T-helper 2 cell treated with Interferon-gamma antibody and Interleukin-4, amounts not matched to agents 5 μg/mL and 100 μg/mL, for 36 hours (primary cell): ENCODE measurements around the gene DLG4.

Experiments used
- DNase-seq: peaks from one replicate; pipeline ENCODE4 v3.0.0; 2021; ENCODE audit warnings: low spot score
- H3K27ac Mint-ChIP-seq: one replicate; pipeline ENCODE4 v1.8.0; 2021; ENCODE audit warnings: mild to moderate bottlenecking, mixed read lengths
- H3K27me3 Mint-ChIP-seq: one replicate; pipeline ENCODE4 v1.8.0; 2021; ENCODE audit warnings: low read depth, mixed read lengths
- H3K36me3 Mint-ChIP-seq: one replicate; pipeline ENCODE4 v1.8.0; 2021; ENCODE audit warnings: low read depth, mixed read lengths
- H3K4me1 Mint-ChIP-seq: one replicate; pipeline ENCODE4 v1.8.0; 2021; ENCODE audit warnings: low read depth, mixed read lengths
- H3K4me3 Mint-ChIP-seq: one replicate; pipeline ENCODE4 v1.8.0; 2022; ENCODE audit warnings: mild to moderate bottlenecking, moderate library complexity, mixed read lengths
- H3K9me3 Mint-ChIP-seq: one replicate; pipeline ENCODE4 v1.8.0; 2021; ENCODE audit warnings: mixed read lengths

The DLG4 gene

GRCh38 chr17:7219812-7220592 lies at the start of gene DLG4, which contains the start of gene ACADVL:
TSS of gene DLG4 (minus strand) at chr17:7219836.
TSS of gene ACADVL (plus strand) at chr17:7219938. CDS start at chr17:7219985, 47 bp downstream.
- H3K4me3 Mint-ChIP-seq = peak within 1 kb of the TSS; percentile 91
- peak within 1 kb of the TSS; percentile 91 for H3K27ac Mint-ChIP-seq
- H3K4me1 Mint-ChIP-seq = peaks cover 50% of the 10 kb centered on the region
- H3K36me3 Mint-ChIP-seq = peaks cover 26% of the 10 kb centered on the region
- no peaks in the 10 kb centered on the region for H3K27me3 Mint-ChIP-seq
- H3K9me3 Mint-ChIP-seq = no peaks in the 10 kb centered on the region
- peak; percentile 90 for DNase-seq

GRCh38 chr17:7266784-7267183 lies 47.1 kb upstream of the DLG4 start:
- Mint-ChIP-seq H3K27me3 (peaks cover 40% of the 10 kb centered on the region), H3K36me3 (no peaks in the 10 kb centered on the region), H3K9me3 (no peaks in the 10 kb centered on the region), H3K27ac (no peak overlapping the region), H3K4me3 (no peak overlapping the region), H3K4me1 (peaks cover 19% of the 10 kb centered on the region)
- no peak for DNase-seq

DNA sequence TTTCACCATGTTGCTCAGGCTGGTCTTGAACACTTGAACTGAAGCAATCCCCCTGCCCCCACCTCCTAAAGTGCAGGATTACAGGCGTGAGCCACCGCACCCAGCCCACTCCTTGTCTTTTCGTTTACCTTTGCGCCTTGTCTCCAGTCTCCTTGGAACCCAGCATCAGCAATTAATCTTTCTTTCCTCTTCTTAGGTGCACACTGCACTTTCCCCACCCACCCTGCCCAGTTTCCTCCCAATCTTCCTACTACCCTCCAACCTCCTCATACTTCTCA lies 44.1 kb upstream of the DLG4 start:
- H3K36me3 Mint-ChIP-seq = peaks cover 8% of the 10 kb centered on the region
- DNase-seq = no peak
- H3K27ac Mint-ChIP-seq = no peak overlapping the region
- peaks cover 33% of the 10 kb centered on the region for H3K27me3 Mint-ChIP-seq
- H3K4me1 Mint-ChIP-seq = peaks cover 20% of the 10 kb centered on the region
- H3K4me3 Mint-ChIP-seq = peak overlapping the region; percentile 55
- no peaks in the 10 kb centered on the region for H3K9me3 Mint-ChIP-seq

DNA sequence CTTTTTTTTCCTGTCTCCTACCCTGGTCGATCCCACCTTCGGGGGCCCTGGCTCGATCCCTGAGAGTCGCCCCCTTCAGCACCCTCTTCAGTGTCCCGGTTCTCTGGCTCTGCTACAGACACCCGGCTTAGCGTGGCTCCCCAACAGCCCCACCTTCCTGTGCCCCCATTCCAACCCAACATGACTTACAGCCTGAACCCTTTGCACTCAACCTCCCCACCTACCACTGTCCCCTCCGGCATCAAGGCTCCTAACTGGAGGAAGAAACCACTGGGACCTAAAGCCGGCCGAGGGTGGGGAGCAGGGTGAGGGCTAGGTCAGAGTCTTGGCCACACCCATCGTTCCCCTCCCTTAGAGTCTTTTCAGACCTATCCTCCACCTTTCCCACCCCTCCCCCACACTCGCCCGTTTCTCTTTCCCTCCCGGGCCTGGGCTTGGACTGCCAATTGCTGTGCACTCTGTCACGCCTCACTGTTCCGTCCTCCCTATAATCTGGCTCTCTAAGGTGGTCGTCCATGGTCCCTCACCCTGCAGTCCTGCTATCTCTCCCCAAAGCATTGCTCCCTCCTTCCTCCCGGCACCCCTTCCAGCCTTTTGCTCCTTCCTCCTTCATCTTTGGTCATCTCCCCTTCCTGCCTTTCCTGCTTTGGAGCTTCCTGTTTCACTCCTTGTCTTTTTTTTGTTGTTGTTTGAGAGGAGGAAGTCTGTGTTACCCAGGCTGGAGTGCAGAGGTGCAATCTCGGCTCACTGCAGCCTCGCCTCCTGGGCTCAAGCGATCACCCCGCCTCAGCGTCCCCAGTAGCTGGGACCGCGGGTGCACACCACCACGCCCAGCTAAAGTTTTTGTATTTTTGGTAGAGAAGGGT lies 43.5 kb upstream of the DLG4 start:
- Mint-ChIP-seq H3K27ac (no peak overlapping the region), H3K4me3 (peak overlapping the region; percentile 55), H3K4me1 (peaks cover 20% of the 10 kb centered on the region), H3K36me3 (peaks cover 12% of the 10 kb centered on the region), H3K9me3 (no peaks in the 10 kb centered on the region), H3K27me3 (peaks cover 31% of the 10 kb centered on the region)
- no peak for DNase-seq

DNA sequence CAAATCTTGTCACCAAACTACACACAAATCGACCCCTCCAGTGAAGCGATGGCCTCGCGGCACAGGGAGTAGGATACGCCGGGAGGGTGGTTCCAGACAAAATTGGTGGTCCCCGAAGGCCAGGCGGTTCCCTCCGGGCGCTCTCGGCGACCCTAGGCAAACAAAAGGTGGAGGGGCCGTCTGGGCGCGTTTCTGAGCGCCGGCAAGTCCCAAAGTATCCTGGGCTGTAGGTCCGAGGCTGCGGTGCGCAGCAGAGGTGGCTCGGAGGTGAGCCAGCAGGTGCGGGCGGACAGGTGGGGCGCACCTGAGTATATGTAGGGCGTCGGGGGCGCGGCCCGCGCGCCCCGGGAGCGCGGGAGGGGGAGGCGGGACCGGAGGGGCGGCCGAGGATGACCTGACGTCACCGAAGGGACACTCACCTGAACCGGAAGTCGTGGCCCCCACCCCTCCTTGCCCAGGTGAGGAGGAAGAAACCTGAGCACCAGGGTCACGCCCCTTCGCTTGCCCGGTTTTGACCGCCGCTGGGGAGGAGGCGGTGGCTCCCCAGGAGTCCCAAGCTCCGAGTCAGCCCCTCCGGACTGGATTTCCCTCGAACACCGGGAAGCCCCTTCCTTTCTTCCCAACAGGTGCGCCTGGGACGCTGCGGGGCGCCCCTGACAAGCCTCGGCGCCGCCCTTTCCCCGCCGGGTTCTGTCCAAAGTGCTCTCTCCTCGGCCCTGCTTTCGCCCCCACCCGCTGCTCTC lies 42.7 kb upstream of the DLG4 start, which contains the start of gene CLDN7:
Gene CLDN7 (minus strand): TSS at position 287 of the 743 bp plus-strand sequence. CDS start 435 bp downstream, outside the sequence.
- Mint-ChIP-seq H3K4me3 (peak within 1 kb of the TSS; percentile 55), H3K4me1 (peaks cover 20% of the 10 kb centered on the region), H3K36me3 (peaks cover 12% of the 10 kb centered on the region), H3K9me3 (no peaks in the 10 kb centered on the region), H3K27ac (no peak within 1 kb of the TSS), H3K27me3 (peaks cover 31% of the 10 kb centered on the region)
- DNase-seq = no peak

GRCh38 chr17:7261379-7262191 lies 41.9 kb upstream of the DLG4 start:
- no peaks in the 10 kb centered on the region for H3K9me3 Mint-ChIP-seq
- peak overlapping the region; percentile 45 for H3K4me3 Mint-ChIP-seq
- peaks cover 27% of the 10 kb centered on the region for H3K27me3 Mint-ChIP-seq
- peaks cover 16% of the 10 kb centered on the region for H3K36me3 Mint-ChIP-seq
- H3K27ac Mint-ChIP-seq = no peak overlapping the region
- DNase-seq = no peak
- H3K4me1 Mint-ChIP-seq = peaks cover 18% of the 10 kb centered on the region

GRCh38 chr17:7260651-7261378 lies 41.2 kb upstream of the DLG4 start:
- Mint-ChIP-seq H3K4me1 (peaks cover 18% of the 10 kb centered on the region), H3K27me3 (peaks cover 25% of the 10 kb centered on the region), H3K4me3 (peak overlapping the region; percentile 38), H3K9me3 (no peaks in the 10 kb centered on the region), H3K27ac (no peak overlapping the region), H3K36me3 (peaks cover 22% of the 10 kb centered on the region)
- no peak for DNase-seq

GRCh38 chr17:7260151-7260550 lies 40.5 kb upstream of the DLG4 start:
- H3K9me3 Mint-ChIP-seq = no peaks in the 10 kb centered on the region
- no peak for DNase-seq
- no peak overlapping the region for H3K27ac Mint-ChIP-seq
- H3K27me3 Mint-ChIP-seq = peaks cover 25% of the 10 kb centered on the region
- peaks cover 18% of the 10 kb centered on the region for H3K4me1 Mint-ChIP-seq
- H3K36me3 Mint-ChIP-seq = peaks cover 22% of the 10 kb centered on the region
- H3K4me3 Mint-ChIP-seq = no peak overlapping the region

- H3K36me3 Mint-ChIP-seq = peaks cover 27% of the 10 kb centered on the region
- H3K4me3 Mint-ChIP-seq = no peak overlapping the region
- peaks cover 25% of the 10 kb centered on the region for H3K27me3 Mint-ChIP-seq
- no peaks in the 10 kb centered on the region for H3K9me3 Mint-ChIP-seq
- no peak overlapping the region for H3K27ac Mint-ChIP-seq
- DNase-seq = no peak
- H3K4me1 Mint-ChIP-seq = peaks cover 20% of the 10 kb centered on the region
Measured at GRCh38 chr17:7259555-7259889, 39.9 kb upstream of the DLG4 start.

DNA sequence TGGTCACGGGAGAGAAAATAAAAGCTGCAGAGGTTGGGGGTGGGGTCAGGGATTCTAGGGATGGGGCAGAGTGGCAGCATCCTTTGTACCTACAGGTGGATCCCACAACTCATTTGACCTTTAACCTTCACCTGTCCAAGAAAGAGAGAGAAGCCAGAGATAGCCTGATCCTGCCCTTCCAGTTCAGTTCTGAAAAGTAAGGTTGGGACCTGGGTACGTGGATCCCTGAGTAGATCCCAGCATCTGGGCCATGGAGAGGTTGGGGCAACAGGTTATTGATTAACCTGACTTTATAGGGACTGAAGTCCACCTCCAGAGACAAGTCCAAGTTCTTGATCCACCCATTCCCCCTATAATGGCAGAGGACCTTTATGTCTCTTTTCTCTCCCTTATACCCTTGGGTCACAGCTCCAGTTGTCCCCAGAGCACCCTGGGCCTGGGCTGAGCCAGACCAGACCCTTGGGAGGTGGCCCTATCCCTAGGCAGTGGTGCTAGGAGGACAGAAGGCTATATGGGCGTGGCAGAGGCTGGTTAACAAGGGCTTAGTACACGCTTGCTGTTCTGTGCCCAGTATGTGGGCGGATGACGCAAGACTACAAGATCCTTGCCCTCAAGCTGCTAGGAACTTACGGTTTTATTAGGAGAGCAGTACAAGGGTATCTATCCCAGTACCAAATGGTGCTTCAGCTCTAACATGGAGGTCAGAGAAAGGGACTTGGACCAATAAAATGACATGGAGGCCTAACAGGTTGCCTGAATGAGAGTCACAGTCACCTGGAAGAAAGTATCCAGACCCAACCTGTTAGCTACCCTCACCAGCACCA lies 39.3 kb upstream of the DLG4 start:
- Mint-ChIP-seq H3K9me3 (no peaks in the 10 kb centered on the region), H3K27me3 (peaks cover 20% of the 10 kb centered on the region), H3K4me1 (peaks cover 20% of the 10 kb centered on the region), H3K4me3 (no peak overlapping the region), H3K27ac (peak overlapping the region; percentile 15), H3K36me3 (peaks cover 29% of the 10 kb centered on the region)
- no peak for DNase-seq

GRCh38 chr17:7256766-7257456 lies 37.3 kb upstream of the DLG4 start:
- Mint-ChIP-seq H3K4me3 (no peak overlapping the region), H3K27me3 (peaks cover 3% of the 10 kb centered on the region), H3K4me1 (peaks cover 14% of the 10 kb centered on the region), H3K27ac (no peak overlapping the region), H3K9me3 (no peaks in the 10 kb centered on the region), H3K36me3 (peaks cover 40% of the 10 kb centered on the region)
- no peak for DNase-seq

- no peaks in the 10 kb centered on the region for H3K9me3 Mint-ChIP-seq
- H3K36me3 Mint-ChIP-seq = peaks cover 45% of the 10 kb centered on the region
- peaks cover 20% of the 10 kb centered on the region for H3K4me1 Mint-ChIP-seq
- H3K4me3 Mint-ChIP-seq = peak overlapping the region; percentile 41
- DNase-seq = no peak
- H3K27me3 Mint-ChIP-seq = no peaks in the 10 kb centered on the region
- no peak overlapping the region for H3K27ac Mint-ChIP-seq
Measured at GRCh38 chr17:7254511-7254910, 34.9 kb upstream of the DLG4 start.
